ENCODE results near the gene VWF.

VWF gene

DNA sequence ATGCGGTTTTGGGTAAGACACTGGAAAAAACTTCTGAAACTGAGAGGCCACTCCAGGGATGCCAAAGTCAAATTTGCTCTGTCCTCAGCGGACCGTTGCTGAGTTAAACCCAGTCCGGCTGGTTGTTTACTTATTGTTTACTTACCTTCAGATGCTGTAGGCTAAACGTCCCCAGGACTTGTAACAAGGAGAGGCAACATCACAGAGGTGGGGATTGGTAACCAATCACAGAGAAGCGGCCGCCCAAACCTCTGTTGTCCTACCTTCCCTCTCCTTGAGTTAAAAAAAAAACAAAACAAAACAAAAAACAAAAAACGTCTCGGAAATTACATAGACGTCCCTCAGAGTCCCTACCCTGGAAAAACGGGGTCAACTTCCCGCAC, 179.8 kb downstream of the VWF start:
- no peak for DNase-seq

DNA sequence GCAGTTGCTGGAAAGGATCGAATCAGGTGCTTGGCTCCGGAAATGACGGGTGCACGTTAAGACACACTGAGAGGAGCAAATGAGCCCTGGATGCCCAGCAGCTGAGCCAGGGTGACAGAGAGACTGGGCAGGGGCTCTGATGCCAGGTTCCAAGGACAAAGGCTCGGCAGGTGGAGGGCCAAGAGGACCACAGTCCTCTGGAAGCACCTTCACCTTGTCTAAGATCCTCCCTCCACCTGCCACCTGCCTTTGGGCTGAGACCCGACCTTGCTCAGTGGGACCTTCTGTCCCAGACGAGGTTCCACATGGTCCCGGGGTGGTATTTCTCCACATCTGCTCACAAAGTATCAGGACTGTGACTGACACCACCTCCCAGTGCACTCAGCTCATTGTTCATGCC, 180.4 kb downstream of the VWF start:
- no peak for DNase-seq

DNA sequence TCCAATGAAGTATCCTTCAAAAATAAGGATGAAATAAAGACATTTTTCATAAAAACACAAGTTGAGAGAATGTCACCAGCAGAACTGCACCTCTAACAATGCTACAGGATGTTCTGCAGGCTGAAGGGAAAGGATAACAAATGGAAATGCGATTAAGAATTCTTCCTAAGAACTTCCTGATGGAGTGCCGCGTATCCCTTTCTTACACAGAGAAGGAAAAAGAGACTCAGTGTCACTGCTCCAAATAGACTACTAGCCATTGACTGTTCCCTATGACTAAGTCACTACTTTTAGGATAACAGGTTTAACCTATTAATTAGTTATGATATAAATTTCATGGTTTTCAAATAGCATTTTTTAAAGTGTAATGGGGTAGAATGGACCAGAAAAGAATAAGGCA, 182.6 kb downstream of the VWF start:
- DNase-seq: no peak

DNA sequence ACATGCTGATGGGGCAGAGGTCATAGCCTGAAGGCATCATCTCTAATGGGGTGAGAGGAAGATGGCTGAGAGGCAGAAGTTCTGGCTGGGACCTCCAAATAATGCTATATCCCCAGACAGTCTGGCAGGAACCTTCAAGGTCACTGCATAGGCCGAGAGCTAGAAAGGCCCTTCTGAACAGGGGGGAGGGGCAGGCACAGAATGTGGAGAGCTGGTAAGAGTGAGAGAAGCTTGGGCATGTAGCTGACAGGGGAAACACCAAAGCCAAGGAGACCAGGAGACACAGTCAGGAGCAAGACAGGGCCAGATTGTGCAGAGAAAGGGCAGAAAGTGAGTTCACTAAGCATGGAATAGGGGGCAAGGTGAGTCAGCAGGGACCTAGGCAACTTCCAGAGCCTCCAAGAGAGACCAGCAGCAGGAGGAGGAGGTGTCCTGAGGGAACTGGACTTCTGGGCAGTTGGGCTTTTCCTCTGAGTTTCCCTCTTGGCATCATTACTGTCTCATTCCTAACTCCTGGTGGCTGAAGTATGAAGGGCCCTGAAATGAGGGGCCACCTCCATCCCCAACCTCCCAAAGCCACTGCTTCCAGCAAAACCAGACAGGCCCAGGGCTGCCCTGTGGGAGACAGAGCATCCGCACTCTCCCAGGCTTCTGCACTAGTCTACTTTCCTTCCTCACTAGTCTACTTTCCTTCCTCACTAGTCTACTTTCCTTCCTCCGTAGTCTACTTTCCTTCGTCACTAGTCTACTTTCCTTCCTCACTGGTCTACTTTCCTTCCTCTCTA, 196.5 kb downstream of the VWF start:
- DNase-seq: no peak

DNA sequence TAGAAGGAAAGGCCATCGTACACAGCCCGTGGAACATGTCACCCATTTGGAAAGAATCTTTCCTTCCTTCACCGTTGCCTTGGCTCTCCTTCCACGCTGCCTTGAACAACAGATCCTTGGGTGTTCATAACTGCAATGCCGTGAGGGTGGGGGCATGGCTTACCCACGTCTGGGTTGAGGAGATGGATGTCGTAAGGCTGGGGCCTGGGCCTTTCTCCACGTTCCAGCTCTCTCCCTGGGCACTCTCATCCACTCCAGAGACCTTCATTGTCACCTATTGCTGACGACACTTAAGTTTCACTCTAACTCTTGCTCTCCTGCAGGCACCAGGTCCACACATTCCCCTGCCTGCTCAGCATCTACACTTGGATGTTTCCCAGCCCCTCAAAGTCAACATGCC, 198.8 kb downstream of the VWF start:
- no peak for DNase-seq

DNA sequence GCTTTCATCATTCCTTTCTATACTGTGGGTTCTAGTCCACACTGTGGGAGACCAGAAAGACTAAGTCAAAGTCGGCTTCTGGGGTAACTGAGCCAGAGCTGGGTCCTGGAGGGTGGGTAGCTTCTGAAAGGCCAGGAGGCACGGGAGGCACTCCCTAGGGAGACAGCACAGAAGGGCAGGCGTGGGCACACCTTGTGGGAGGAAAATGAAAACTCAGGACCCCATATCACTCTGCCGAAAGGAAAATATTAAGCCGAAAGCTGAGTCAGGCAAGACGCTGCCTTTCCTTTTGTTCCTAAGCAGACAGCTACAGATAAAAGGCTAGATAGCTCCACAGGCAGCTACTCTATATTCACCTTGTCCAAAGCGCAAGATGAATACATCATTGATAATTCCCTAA, 200.1 kb downstream of the VWF start:
- DNase-seq: no peak

DNA sequence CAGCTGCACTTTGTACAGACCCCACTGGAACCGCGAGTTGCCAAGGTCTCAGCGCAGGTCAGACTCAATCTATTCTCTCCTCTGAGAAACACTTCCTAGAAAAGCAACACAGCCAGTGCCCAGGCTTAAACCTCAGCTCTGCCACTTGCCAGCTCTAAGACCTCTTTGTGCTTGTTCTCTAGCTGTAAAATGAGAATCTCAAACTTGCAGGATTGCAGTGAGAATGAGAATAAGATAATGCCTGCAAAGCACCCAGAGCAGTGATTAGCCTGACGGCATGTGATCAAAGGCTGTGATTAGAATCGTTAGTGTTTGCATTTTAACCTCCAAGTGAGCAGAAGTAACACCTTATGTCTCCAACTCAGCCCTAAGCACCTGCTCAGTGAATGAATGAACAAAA, 200.7 kb downstream of the VWF start:
- no peak for DNase-seq

DNA sequence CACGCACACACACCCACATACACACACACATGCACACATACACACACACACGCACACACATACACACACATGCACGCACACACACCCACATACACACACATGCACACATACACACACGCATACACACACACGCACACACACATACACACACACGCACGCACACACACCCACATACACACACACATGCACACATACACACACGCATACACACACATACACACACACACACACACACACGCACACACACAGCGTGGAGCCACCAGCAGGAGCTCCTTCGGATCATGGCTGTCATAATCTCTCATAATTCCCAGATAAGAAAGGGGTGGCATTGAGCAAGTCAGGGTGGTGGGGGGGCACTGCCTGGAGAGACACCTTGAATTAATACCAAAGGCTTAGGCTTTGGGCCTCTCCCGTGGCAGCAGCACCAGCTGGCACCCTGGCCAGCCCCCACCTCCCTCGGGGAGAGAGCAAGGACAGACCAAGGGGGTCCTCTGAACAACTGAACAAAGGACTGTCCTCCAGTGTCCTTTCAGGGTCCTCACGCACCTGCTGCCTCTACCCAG, 201.3 kb downstream of the VWF start:
- no peak for DNase-seq

DNA sequence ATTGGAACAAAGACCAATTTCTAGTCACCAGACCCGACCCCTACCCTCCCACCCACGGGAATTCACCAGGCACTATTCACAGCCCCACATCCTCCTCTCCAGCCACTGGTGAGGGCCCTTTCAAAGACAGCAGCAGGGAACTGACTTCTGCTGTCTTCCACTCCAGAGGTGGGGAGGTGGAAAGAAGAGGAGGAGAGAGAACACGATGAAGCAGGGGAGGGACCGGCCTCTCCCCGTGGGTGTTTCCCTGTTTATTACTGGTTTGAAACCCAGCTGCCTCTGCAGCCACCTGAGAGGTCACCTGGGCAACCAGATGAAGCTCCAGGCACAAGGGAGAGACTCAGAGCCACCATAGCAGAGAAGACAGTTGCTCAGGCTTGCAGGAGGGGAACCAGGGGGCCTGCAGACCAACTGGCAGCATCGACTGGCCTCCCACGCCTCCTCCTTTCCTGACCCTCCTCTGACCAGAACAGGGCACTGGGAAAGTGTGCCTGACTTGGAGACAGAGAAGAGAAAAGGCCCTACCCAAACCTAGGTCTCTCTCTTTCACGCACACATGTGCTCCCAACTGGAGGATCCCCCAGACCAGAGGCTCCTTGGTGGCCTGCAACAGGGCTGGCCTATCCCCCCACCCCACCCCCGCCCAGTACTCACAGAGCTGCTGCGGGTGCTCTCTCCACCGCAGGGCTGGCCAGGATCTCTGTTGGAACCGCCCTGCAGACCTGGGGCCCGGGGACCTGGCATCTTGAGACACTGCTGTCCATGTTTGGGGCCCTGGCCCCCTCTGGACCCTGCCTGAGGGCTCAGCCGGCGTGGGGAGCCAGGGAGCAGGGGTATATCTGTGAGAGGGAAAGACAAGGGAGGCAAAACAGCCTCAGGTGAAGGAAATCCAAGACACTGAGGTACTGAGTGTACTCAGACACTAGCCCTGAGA, 202.2 kb downstream of the VWF start:
- DNase-seq: no peak

DNA sequence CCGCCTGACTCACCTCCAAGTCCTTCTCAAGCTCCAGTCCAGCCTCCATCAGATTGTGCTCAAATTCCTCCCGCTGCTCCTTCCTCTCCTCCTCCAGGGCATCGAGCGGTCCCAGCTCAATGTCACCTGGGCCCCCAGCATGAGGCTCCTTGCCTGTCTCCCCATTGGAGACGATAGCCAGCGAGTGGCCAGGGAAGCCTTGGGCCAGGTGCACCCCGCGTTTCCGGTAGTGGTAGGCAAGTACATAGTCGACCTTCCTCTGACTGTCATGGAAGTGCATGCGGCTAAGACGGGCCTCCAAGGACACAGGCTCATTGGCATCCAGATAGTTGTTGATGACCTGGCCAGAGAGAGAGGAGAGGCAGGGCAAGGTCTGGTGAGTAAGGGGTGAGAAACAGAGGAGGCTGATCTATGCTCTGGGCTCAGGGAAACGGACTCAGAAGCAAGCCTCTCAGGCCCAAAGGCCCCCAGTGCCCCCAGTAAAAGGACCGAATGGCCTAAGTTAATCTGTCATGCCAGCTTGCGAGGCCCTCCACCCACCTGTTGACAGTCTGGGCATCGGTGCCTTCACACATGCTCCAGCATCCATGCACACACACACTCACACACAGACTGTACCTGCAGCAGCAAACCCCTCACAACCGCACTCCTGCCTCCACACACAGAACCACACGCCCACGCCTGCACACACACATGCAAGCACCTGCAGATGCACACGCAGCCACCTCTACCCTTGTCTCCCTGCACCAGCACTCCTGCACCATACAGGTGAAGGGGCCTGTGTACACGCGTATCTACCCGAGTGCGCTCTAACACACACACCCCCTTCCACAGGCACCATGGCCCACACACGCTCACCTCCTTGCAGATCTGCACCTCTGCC, 203.2 kb downstream of the VWF start:
- DNase-seq: no peak

DNA sequence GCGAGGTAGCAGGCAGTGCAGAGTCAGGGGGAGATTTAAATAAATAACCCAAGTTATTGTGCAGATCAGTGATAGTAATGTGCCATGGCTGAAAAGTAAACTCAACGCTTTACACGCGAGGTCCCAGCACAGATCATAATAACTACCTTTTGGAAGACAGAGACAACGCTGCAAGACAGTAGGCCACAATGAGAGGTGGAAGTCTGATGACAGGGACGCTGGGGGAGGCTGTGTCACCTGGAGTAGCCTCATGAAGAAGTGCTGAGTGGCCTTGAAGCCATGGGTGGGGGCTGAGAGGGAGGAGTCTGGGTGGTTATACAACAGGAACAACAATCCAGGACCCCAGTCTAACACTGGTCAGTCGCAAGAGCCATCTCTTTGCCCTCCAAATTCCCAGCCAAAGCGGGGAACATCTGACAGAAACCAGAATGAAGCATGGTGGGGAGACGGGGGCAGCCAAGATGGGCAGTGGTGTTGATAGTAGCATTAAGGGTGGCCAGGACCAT, 207.6 kb downstream of the VWF start:
- DNase-seq: no peak

DNA sequence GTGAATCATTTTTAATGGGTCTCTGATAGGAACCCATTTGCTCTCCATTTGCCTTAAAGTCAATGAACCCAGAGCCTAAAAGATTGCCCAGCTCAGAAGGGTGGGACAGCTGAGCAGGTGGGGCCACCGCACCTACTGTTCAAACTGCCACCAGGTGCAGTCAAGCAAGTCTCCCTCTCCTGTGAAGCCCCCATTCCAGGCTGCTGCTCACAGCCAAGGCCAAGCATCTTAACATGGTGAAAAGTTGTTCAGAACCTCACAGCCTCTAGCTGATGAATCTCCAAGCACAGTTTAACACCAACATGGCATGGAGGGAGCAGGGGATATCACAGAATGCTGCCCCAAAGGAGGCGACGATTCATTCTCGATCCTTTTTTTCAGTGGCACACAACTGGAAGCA, 209.0 kb downstream of the VWF start:
- DNase-seq: no peak

DNA sequence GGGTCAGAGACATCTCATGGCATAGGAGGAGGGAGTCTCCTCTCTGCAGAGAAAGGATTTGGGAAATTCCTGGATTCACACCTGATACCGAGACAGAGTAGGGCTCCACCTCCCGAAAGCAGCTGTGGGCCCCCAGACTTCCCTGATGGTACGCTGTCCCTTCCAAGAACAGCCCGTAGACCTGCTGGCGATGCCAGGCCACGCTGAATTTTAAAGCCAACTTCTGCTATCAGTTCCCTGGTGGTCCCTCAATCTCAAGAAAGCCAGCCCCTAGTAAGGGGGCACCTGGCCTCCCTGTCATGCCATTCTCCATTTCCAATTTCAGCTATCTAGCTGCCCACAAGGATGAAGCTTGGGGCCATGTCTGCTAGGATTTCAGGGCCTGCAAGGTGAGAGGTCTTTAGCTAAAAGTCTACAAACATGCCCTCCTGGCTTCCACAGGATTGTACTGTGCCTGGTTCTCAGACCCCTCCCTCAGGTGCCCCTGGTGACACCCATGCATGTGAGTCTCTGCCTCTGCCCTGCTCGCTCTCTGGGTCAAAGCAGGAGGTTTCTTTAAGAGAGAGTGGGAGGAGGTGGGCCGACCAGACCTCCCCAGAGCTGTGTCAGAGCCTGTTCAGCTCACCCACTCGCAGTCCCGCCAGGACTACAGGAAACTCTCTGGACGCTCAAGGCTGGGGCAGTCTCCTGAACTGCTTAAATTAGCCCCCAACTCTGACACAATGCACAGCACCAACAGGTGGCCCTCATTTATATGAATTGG, 209.9 kb downstream of the VWF start:
- DNase-seq: no peak

DNA sequence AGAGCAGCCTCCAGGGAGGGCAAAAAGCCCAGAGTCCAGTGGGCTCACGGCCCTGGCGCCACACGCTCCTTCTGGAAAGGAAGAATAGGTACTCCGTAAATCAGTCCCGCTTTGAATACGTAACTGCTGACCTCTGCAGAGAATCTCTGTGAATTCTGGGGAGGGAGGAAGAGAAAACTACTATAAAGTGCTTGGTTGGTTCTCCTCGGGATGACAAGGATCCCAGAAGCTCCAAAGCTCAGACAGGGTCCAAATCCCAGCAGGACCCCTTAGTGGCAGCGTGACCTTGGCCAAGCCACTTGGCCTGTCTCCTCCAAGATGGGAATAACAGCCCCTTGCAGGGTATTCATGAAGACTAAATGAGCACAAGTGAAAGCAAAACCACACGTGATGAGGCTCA, 211.1 kb downstream of the VWF start:
- no peak for DNase-seq

DNA sequence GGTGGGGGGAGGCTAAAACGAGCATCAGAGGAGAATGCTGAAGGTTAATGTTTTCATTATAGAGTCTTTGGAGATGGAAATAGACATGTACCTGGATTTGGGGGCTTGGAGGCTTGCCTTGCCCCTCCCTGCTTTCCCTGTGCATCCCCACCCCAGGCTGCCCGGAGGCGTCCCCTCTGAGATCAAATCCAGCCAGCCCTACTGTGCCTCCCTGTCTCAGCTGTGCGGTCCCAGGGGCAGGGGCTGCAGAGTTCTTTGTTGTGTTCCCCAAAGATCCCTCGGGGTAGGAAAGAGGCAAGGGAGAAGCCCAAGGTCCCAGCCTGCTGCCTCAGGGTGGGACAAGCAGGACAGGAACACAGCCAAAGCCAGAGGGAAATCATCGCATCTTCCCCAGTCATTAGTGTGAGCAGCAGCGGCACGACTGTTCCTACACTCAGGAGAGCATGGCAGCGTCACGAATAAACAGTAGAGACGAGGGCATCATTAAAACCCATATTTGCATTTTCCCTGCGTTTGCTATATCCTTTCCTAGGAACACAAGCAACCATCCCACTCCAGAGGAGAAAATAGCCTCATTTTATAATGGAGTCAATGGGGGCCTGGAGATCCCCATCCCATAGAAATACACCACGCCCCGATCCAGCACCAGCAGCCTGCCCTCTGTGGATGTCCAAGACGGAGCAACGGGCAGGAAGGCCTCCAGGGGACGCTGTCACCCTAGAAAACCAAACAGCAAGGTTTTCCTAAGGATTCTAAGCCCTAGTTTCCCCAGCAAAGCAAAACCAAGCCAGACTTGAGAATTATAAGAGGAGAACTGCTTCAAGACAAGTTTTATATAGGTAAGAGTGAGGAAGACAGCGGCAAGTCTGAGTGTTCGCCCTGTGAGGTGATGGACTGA, 211.8 kb downstream of the VWF start:
- no peak for DNase-seq

DNA sequence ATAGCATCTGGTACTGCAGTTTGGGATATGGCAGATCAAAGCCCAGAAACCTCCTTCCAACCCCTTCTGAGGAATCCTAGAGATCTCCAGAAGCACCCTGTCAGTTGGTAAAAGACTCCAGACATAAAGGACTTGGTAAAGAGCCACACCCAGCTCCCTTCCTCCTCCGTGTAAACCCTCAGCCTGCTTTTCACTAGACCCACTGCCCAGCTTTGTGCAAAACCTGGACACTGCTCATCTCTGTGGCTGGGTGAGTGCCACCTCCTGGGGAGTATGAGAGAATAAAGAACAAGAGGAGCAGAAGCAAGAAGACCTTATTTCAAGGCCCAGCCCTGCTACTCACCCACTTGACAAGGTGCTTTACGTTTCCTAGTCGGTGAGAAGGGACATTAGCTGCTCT, 212.5 kb downstream of the VWF start:
- no peak for DNase-seq

DNA sequence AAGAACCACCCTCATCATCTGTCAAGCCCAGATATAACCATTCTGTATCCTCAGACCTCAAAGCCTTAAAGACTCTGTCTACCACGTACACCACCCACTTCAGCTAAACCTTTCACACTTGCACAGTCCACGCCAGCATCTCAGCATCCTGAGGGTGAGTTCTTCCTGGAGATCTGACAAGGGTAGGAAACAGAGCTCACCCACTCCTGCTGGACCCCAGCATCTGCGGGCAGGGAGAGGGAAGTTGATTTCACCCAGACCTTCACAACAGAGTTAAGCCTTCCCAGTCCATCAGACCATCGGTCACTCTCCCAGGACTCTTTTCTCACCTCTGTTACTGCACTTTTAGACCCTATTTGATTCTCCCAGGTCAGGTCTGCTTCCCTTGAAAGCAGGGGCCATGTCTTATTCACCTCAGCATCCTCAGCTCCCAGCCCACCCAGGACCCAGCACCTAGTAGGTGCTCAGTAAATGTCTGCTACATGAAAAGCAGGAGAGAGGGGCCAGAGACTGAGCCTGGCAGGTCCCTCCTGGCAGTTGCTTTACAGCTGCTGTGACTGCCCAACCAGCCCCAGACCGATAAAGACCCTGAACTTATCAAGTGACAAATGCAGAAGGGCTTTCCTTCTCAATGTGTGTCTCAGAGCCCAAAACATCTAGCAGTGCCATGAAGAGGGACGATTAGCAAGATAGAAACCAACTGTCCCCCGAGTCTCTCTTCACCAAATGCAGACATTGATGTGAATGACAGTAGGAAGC, 213.5 kb downstream of the VWF start:
- no peak for DNase-seq

DNA sequence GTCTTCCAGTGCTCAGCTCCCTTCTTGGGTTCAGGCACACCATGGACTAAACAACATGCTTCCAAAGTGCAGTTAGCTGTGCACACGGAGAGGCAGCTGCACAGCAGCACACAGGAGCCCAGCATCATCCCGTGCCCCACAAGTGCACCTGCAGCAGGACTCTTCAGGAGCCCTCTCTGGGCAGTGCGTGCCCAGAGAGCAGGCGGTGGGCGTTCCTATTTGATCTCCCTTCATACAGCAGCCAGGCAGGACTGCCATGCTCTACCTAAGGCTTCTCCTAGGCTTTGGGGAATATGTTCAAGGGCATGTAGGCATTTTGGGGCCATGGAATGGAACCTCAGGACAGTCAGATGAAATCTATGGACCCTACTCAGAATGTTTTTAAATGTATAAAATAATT, 214.9 kb downstream of the VWF start:
- no peak for DNase-seq

DNA sequence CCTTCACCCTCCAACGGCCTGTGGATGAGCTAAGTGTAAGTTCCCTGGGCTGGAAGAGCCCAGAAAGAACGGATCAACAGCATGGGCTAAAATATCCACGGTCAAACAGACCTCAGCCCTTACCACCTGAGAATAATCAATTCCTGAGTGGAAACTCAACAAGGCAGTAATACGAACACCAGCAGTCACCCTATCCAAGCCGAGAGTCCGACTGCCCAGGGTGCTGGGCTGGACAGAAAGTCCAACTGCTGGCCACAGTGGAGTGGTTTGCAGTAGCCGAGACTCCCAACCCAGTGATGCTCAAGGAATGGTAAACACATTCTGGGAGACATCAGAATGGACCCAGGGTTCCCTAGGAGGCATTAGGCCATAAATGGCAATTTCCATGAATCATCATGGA, 216.2 kb downstream of the VWF start:
- no peak for DNase-seq

DNA sequence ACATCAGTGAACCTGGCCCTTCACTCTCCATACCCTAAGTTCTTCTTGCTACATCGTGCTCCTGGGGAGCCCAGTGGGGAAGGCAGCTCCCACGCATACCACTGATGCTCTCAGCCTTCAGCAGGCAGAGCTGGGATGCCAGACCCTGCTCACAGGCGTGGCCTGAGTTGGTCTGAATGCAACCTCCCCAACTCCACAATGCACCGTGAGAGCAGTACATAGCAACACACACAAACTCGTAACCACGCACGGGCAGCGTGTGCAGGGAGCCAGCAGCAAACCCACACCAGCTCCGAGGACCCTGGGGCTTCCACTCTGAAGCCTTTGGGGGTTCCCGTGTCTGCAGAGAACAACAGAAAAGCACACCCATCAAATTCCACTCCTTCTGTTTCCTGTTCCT, 216.7 kb downstream of the VWF start:
- no peak for DNase-seq
